IPS DF 6.9 (cell line): ENCODE data around the gene FAM168B.

Experiments used
- DNase-seq: peaks from one replicate; pipeline ENCODE4 v3.0.0-alpha.2; 2013; ENCODE audit warnings: low read depth, low spot score
- H3K27ac ChIP-seq: one replicate; pipeline ENCODE4 v1.5.1; 2013; ENCODE audit warnings: low read length, control low read depth
- H3K27me3 ChIP-seq: 2 replicates; pipeline ENCODE4 v1.6.1; 2013; ENCODE audit warnings: mild to moderate bottlenecking, low read length; ENCODE audit not compliant: control insufficient read depth, insufficient read depth
- H3K36me3 ChIP-seq: 2 replicates; pipeline ENCODE4 v1.6.1; 2013; ENCODE audit warnings: low read length; ENCODE audit not compliant: control insufficient read depth, insufficient read depth
- H3K4me1 ChIP-seq: 2 replicates; pipeline ENCODE4 v1.6.1; 2013; ENCODE audit warnings: low read length; ENCODE audit not compliant: control insufficient read depth, insufficient read depth
- H3K4me3 ChIP-seq: 2 replicates; pipeline ENCODE4 v1.5.1; 2013; ENCODE audit warnings: mild to moderate bottlenecking, low read length
- H3K9me3 ChIP-seq: 2 replicates; pipeline ENCODE4 v1.6.1; 2013; ENCODE audit warnings: low read length, inconsistent platforms; ENCODE audit not compliant: control insufficient read depth, insufficient read depth
- WGBS: extraction: QIAGEN DNeasy Blood & Tissue Kit; methylation state at CpG from one replicate; pipeline ENCODE4 v1.1.7; 2013; ENCODE audit warnings: mixed read lengths, missing lambda C conversion rate; ENCODE audit not compliant: insufficient read length, insufficient coverage; 5-methylcytosine and 5-hydroxymethylcytosine counted together

Gene FAM168B

DNA sequence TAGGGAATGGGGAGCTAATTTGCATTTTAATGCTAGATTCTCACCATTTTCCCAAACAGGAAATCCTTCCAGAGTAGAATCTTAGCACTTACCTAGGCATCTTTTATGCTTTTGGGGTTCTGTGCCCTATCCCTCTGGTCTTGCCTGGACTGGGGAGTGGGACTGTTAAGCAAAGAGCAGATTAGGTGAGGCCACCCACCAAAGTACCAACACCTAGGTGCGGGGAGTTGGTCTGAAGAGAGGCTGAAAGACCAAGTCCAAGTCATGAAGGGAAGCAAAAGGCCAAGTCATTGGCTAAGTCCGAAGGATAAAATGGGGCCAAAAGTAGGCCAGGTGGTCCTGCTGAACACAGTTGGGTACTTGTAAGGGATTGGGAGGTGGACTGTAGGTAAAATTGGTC is 86.7 kb downstream of the FAM168B start:
- Histone ChIP-seq H3K27ac (no peak overlapping the region), H3K27me3 (no peaks in the 10 kb centered on the region), H3K9me3 (no peaks in the 10 kb centered on the region), H3K4me1 (peaks cover 1% of the 10 kb centered on the region; the same call in 1 of the 2 replicates), H3K4me3 (no peak overlapping the region), H3K36me3 (no peaks in the 10 kb centered on the region)
- no peak for DNase-seq
- no CpG with 5 or more reads among the region's 2 CpGs for WGBS

DNA sequence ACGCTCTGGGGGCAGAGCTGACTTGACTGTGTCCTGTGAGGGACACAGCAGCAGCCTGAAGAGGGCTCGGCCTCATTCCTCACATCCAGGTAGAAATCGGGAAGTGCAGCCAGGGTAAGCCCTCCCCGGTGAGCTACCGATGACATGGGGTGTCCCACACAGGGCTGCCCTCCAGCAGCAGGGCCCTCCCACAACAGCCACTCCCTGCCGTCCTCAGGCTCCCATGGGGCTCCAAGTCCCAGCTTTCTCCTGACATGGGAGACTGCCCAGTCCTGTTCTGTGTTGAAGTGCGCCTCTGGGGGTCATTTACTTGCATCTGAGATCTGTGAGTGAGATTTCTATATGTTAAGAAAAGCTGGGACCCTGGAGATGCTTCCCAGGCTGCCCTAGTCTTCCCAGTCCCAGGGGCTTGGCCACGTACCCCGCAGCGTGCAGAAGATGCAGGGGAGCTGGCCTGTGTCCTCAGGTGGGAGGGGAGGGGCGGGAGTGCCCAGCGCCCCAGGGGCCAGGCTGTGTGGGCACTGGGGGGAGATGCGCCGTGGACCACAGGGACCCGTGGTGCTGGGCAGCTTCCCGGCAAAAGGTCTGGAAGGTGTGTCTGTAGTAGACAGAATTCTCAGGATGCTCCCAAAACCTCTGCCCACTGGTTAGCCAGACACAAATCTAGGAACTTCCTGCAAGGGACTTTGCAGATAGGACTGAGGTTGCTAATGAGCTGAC is 87.9 kb downstream of the FAM168B start:
- WGBS, result no CpG with 5 or more reads among the region's 16 CpGs
- Histone ChIP-seq H3K9me3 (no peaks in the 10 kb centered on the region), H3K27me3 (no peaks in the 10 kb centered on the region), H3K4me1 (peaks cover 1% of the 10 kb centered on the region; the same call in 1 of the 2 replicates), H3K4me3 (no peak overlapping the region), H3K36me3 (no peaks in the 10 kb centered on the region), H3K27ac (no peak overlapping the region)
- no peak for DNase-seq

DNA sequence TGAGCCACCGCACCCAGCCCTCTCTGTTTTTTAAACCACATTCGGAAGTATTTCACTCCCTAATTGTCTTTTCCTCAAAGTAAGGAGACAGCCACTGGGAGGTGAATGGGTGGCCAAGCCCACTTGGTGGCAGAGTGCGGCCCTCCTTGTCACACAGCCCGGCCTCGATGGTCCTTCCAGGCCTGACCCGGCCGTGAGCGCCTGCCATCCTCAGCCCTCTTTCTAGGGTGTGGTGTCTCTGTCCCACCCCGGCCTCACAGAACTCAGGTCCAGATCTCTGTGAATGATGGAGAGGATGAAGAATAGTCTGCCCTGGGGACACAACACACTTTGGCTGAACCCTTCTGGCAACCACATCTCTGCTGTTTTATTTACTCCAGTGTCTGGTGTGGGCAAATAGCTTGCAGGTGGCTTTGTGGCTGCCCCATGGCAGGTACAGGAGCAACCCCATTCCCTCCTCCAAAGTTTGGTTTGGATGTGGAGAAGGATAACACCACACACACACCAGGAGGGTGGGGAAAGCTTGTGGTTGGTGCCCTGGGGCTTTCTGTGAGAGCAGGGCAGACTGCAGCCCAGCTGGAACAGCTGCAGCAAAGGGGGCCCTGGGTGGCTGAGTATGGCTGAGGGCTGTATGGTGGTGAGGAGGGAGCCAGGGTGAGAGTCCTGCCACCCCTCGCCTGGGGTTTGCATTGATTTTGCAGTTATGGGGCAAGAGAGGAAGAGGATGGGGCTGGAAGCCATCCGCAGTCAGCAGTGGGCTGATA is 88.6 kb downstream of the FAM168B start:
- no CpG with 5 or more reads among the region's 11 CpGs for WGBS
- Histone ChIP-seq H3K4me1 (peaks cover 1% of the 10 kb centered on the region; the same call in 1 of the 2 replicates), H3K27ac (no peak overlapping the region), H3K36me3 (no peaks in the 10 kb centered on the region), H3K27me3 (no peaks in the 10 kb centered on the region), H3K9me3 (no peaks in the 10 kb centered on the region), H3K4me3 (no peak overlapping the region)
- no peak for DNase-seq

DNA sequence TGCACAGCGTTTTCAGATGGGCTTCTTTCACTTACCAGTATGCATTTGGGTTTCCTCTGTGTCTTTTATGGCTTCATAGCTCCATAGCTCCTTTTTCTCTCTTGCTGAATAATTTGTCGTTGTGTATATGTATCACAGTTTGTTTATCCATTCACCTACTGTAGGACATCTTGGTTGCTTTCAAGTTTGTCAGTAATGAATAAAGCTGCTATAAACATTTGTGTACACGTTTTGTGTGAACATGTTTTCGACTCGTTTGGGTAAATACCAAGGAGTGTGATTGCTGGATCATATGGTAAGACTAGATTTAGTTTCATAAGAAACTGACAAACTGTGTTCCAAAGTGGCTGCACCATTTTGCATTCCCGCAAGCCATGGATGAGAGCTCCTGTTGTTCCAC is 94.7 kb downstream of the FAM168B start:
- DNase-seq, result no peak
- H3K4me1 ChIP-seq, result no peaks in the 10 kb centered on the region
- no peaks in the 10 kb centered on the region for H3K36me3 ChIP-seq
- no peak overlapping the region for H3K27ac ChIP-seq
- no peaks in the 10 kb centered on the region for H3K9me3 ChIP-seq
- no peak overlapping the region for H3K4me3 ChIP-seq
- no CpG with 5 or more reads among the region's 6 CpGs for WGBS
- no peaks in the 10 kb centered on the region for H3K27me3 ChIP-seq
